Neural cell (in vitro differentiated cells): ENCODE measurements around the gene RFX5. TPM values are rescaled to one million over a fixed set of nuclear protein-coding genes. Genes with fewer than 3 reads are reported as not detected.

ENCODE experiments used
- H2AFZ ChIP-seq: fragments of 200-600, 300-800 bp; sonication (generic), shearing (Covaris generic); 2 replicates; pipeline ENCODE4 v1.6.0; 2014; ENCODE audit warnings: low read depth, mild to moderate bottlenecking, antibody characterized with exemption, low read length, moderate library complexity
- H3F3A ChIP-seq: fragments of 200-600 bp; shearing (Covaris generic); 2 replicates; pipeline ENCODE4 v1.6.1; 2016; ENCODE audit warnings: mild to moderate bottlenecking, moderate library complexity, mixed read lengths, antibody characterized with exemption, low read length; ENCODE audit not compliant: insufficient read depth, poor library complexity, severe bottlenecking
- H3K27ac ChIP-seq: fragments of 200-600, 300-800 bp; sonication (generic), shearing (Covaris generic); 2 replicates; pipeline ENCODE4 v1.5.1; 2014; ENCODE audit warnings: mild to moderate bottlenecking, low read length, moderate library complexity
- H3K27me3 ChIP-seq: fragments of 300-800, 200-600 bp; sonication (generic), shearing (Covaris generic); 2 replicates; pipeline ENCODE4 v1.6.0; 2014; ENCODE audit warnings: mild to moderate bottlenecking, low read depth, low read length, moderate library complexity; ENCODE audit not compliant: insufficient read depth
- H3K36me3 ChIP-seq: fragments of 300-800, 200-600 bp; sonication (generic), shearing (Covaris generic); 2 replicates; pipeline ENCODE4 v1.5.1; 2014; ENCODE audit warnings: mild to moderate bottlenecking, antibody characterized with exemption, low read length, moderate library complexity; ENCODE audit not compliant: insufficient read depth
- H3K4me2 ChIP-seq: fragments of 300-800, 200-600 bp; sonication (generic), shearing (Covaris generic); 2 replicates; pipeline ENCODE4 v1.6.0; 2014; ENCODE audit warnings: mild to moderate bottlenecking, low read length
- H3K4me3 ChIP-seq: fragments of 300-800, 200-600 bp; sonication (generic), shearing (Covaris generic); 2 replicates; pipeline ENCODE4 v1.5.1; 2014; ENCODE audit warnings: mild to moderate bottlenecking, low read length, moderate library complexity
- H3K79me2 ChIP-seq: fragments of 200-600 bp; shearing (Covaris generic); replicated peaks from 2 replicates; pipeline ENCODE4 v1.6.0; 2014; ENCODE audit warnings: mild to moderate bottlenecking, low read length, moderate library complexity; ENCODE audit not compliant: insufficient read depth
- H3K9ac ChIP-seq: fragments of 300-800, 200-600 bp; sonication (generic), shearing (Covaris generic); 2 replicates; pipeline ENCODE4 v1.6.1; 2016; ENCODE audit warnings: mild to moderate bottlenecking, low read length, mixed read lengths
- H3K9me2 ChIP-seq: fragments of 200-600 bp; shearing (Covaris generic); 2 replicates; pipeline ENCODE4 v1.6.1; 2016; ENCODE audit warnings: mild to moderate bottlenecking, low read length, mixed read lengths; ENCODE audit not compliant: insufficient read depth
- H3K9me3 ChIP-seq: fragments of 200-600, 300-800 bp; sonication (generic), shearing (Covaris generic); 2 replicates; pipeline ENCODE4 v1.6.1; 2016; ENCODE audit warnings: mild to moderate bottlenecking, mixed run types, low read length, moderate library complexity, mixed read lengths
- H4K20me1 ChIP-seq: fragments of 200-600 bp; shearing (Covaris generic); 2 replicates; pipeline ENCODE4 v1.6.1; 2016; ENCODE audit warnings: mild to moderate bottlenecking, mixed run types; ENCODE audit not compliant: insufficient read depth
- EP300 ChIP-seq: fragments of 450-650 bp; conservative IDR thresholded peaks from 2 replicates; pipeline ENCODE4 v1.6.1; 2014; ENCODE audit warnings: antibody characterized with exemption, mild to moderate bottlenecking, moderate library complexity; ENCODE audit not compliant: poor library complexity, severe bottlenecking
- EZH2 ChIP-seq: fragments of 200-600, 300-800 bp; shearing (Covaris generic), sonication (generic); IDR thresholded peaks from 2 replicates; pipeline ENCODE4 v1.6.1; 2014; ENCODE audit warnings: antibody characterized with exemption, low read length, borderline replicate concordance, mild to moderate bottlenecking; ENCODE audit not compliant: insufficient read depth, poor library complexity, severe bottlenecking
- MXI1 ChIP-seq: fragments of 450-650 bp; conservative IDR thresholded peaks from 2 replicates; pipeline ENCODE4 v1.6.1; 2014; ENCODE audit warnings: antibody characterized with exemption, mild to moderate bottlenecking; ENCODE audit not compliant: poor library complexity, severe bottlenecking
- POLR2AphosphoS5 ChIP-seq: IDR thresholded peaks from 2 replicates; pipeline ENCODE4 v1.6.1; 2012
- RAD21 ChIP-seq: fragments of 450-650 bp; conservative IDR thresholded peaks from 2 replicates; pipeline ENCODE4 v1.6.1; 2014; ENCODE audit warnings: antibody characterized with exemption, mild to moderate bottlenecking, moderate library complexity
- SMC3 ChIP-seq: fragments of 450-650 bp; conservative IDR thresholded peaks from 2 replicates; pipeline ENCODE4 v1.6.1; 2014; ENCODE audit warnings: antibody characterized with exemption, mild to moderate bottlenecking, moderate library complexity; ENCODE audit not compliant: poor library complexity
- TAF1 ChIP-seq: IDR thresholded peaks from 2 replicates; pipeline ENCODE4 v1.6.1; 2012; ENCODE audit warnings: low read depth
- polyA plus RNA-seq: library from polyadenylated mRNA; depleted of rRNA; stranded (reverse); fragments of >200 nt; gene quantifications from 2 replicates; pipeline ENCODE4 v1.2.3, GENCODE V29; 2014
- TF ChIP-seq, protein P1 (sequence below): fragments of 450-650 bp; IDR thresholded peaks from 2 replicates; pipeline ENCODE4 v1.5.1; 2014; ENCODE audit warnings: antibody characterized with exemption, mild to moderate bottlenecking, moderate library complexity; ENCODE audit not compliant: poor library complexity, severe bottlenecking
- TF ChIP-seq, protein P2 (sequence below): IDR thresholded peaks from 2 replicates; pipeline ENCODE4 v1.6.1; 2012; ENCODE audit warnings: borderline replicate concordance

RFX5 gene
- polyA plus RNA-seq, 1 donor from 2014 or later: 36.7 TPM

GRCh38 chr1:151312411-151312810 lies 34.6 kb downstream of the RFX5 start:
- Histone ChIP-seq H3K27ac (no peak overlapping the region), H3K9ac (no peak overlapping the region), H3K9me2 (no peaks in the 10 kb centered on the region), H3K79me2 (no peaks in the 10 kb centered on the region), H3K27me3 (no peaks in the 10 kb centered on the region), H3K4me3 (no peak overlapping the region), H2AFZ (no peak overlapping the region), H3K4me2 (no peak overlapping the region), H3K9me3 (no peaks in the 10 kb centered on the region), H4K20me1 (no peaks in the 10 kb centered on the region), H3K36me3 (no peaks in the 10 kb centered on the region), H3F3A (no peaks in the 10 kb centered on the region)
- TF ChIP-seq, protein P1, sequence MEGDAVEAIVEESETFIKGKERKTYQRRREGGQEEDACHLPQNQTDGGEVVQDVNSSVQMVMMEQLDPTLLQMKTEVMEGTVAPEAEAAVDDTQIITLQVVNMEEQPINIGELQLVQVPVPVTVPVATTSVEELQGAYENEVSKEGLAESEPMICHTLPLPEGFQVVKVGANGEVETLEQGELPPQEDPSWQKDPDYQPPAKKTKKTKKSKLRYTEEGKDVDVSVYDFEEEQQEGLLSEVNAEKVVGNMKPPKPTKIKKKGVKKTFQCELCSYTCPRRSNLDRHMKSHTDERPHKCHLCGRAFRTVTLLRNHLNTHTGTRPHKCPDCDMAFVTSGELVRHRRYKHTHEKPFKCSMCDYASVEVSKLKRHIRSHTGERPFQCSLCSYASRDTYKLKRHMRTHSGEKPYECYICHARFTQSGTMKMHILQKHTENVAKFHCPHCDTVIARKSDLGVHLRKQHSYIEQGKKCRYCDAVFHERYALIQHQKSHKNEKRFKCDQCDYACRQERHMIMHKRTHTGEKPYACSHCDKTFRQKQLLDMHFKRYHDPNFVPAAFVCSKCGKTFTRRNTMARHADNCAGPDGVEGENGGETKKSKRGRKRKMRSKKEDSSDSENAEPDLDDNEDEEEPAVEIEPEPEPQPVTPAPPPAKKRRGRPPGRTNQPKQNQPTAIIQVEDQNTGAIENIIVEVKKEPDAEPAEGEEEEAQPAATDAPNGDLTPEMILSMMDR: no peak
- TF ChIP-seq RAD21: no peak
- TF ChIP-seq, protein P2, sequence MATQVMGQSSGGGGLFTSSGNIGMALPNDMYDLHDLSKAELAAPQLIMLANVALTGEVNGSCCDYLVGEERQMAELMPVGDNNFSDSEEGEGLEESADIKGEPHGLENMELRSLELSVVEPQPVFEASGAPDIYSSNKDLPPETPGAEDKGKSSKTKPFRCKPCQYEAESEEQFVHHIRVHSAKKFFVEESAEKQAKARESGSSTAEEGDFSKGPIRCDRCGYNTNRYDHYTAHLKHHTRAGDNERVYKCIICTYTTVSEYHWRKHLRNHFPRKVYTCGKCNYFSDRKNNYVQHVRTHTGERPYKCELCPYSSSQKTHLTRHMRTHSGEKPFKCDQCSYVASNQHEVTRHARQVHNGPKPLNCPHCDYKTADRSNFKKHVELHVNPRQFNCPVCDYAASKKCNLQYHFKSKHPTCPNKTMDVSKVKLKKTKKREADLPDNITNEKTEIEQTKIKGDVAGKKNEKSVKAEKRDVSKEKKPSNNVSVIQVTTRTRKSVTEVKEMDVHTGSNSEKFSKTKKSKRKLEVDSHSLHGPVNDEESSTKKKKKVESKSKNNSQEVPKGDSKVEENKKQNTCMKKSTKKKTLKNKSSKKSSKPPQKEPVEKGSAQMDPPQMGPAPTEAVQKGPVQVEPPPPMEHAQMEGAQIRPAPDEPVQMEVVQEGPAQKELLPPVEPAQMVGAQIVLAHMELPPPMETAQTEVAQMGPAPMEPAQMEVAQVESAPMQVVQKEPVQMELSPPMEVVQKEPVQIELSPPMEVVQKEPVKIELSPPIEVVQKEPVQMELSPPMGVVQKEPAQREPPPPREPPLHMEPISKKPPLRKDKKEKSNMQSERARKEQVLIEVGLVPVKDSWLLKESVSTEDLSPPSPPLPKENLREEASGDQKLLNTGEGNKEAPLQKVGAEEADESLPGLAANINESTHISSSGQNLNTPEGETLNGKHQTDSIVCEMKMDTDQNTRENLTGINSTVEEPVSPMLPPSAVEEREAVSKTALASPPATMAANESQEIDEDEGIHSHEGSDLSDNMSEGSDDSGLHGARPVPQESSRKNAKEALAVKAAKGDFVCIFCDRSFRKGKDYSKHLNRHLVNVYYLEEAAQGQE: no peak
- no peak for TF ChIP-seq SMC3
- no peak for TF ChIP-seq POLR2AphosphoS5
- no peak for TF ChIP-seq TAF1
- no peak for TF ChIP-seq EP300
- TF ChIP-seq MXI1: no peak
- TF ChIP-seq EZH2: no peak

DNA sequence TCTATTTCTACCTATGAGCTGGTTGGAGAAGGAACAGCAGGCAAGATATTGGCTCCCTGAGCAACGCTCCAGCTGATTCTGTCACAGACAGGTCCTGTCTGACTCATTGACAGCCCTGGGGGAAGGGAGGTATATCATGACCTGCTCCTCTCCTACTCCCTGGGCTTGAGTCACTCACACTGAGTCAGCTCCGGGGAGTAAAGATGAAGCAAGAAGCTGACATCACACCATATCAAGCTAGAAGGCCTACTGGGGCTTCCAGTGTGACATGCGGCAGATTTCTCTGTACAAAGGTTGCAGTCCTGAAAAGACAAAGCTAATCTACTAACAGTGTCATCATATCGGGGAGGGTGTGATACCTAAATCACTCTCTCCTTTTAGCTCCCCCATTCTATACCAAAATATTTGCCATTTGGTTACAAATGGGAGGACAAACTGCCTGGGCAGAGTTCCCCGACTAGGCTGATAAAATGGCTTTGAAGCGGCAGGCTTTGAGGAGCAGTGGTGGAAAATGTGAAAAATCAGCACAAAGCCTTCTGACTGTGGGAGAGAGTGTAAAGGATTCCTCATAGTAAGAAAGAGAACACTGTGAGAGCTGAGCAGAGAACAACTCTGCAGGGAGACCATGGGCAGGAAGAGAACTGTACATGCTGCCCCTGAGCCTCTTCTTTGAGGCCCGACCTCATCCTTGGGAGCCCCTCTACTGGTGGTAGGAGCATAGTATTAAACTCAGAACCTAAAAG lies 35.3 kb downstream of the RFX5 start:
- Histone ChIP-seq H3K27ac (no peak overlapping the region), H4K20me1 (no peaks in the 10 kb centered on the region), H3K79me2 (no peaks in the 10 kb centered on the region), H2AFZ (no peak overlapping the region), H3K4me3 (no peak overlapping the region), H3F3A (no peaks in the 10 kb centered on the region), H3K9ac (no peak overlapping the region), H3K9me3 (no peaks in the 10 kb centered on the region), H3K36me3 (no peaks in the 10 kb centered on the region), H3K27me3 (no peaks in the 10 kb centered on the region), H3K4me2 (no peak overlapping the region), H3K9me2 (no peaks in the 10 kb centered on the region)
- TF ChIP-seq RAD21 (no peak), EZH2 (no peak), POLR2AphosphoS5 (no peak), TAF1 (no peak)
- TF ChIP-seq, protein P2: no peak
- TF ChIP-seq, protein P1: no peak
